Calu3 (cell line): ENCODE data around the gene NMNAT2. TPM values are rescaled to one million over a fixed set of nuclear protein-coding genes. Genes with fewer than 3 reads are reported as not detected.

Experiments used
- BruUV-seq: library from RNA; stranded (reverse); fragments of 400-500 nt; replicated peaks from 2 replicates; lab custom pipeline; 2021; lab: Mats Ljungman, UMichigan
- CTCF ChIA-PET: fragments of 300-600 bp; sonication (Branson Sonifier 250); formaldehyde crosslinking; loops from one replicate; lab custom pipeline; 2022; ENCODE audit warnings: antibody characterized with exemption; lab: Charles Lee
- DNase-seq: peaks from one replicate; pipeline ENCODE4 v3.0.0; 2022
- H3K27ac Mint-ChIP-seq: one replicate; pipeline ENCODE4 v1.8.0; 2022; ENCODE audit warnings: mixed read lengths; ENCODE audit not compliant: unreplicated experiment
- H3K27me3 Mint-ChIP-seq: one replicate; pipeline ENCODE4 v1.8.0; 2022; ENCODE audit warnings: mixed read lengths; ENCODE audit not compliant: unreplicated experiment
- H3K36me3 Mint-ChIP-seq: one replicate; pipeline ENCODE4 v1.8.0; 2022; ENCODE audit warnings: mild to moderate bottlenecking, moderate library complexity, mixed read lengths; ENCODE audit not compliant: insufficient read depth, unreplicated experiment
- H3K4me1 Mint-ChIP-seq: one replicate; pipeline ENCODE4 v1.8.0; 2022; ENCODE audit warnings: mild to moderate bottlenecking, low read depth, mixed read lengths; ENCODE audit not compliant: unreplicated experiment
- H3K4me3 Mint-ChIP-seq: one replicate; pipeline ENCODE4 v1.8.0; 2022; ENCODE audit warnings: mild to moderate bottlenecking, low read depth, moderate library complexity, mixed read lengths; ENCODE audit not compliant: unreplicated experiment
- H3K9me3 Mint-ChIP-seq: one replicate; pipeline ENCODE4 v1.8.0; 2022; ENCODE audit warnings: low read depth, mixed read lengths; ENCODE audit not compliant: unreplicated experiment
- CTCF ChIP-seq: fragments of 200-600 bp; IDR thresholded peaks from one replicate; pipeline ENCODE4 v1.8.0; 2022; ENCODE audit warnings: antibody characterized with exemption; ENCODE audit not compliant: unreplicated experiment
- intact Hi-C: fragments of 100-400 bp; cut with micrococcal nuclease; formaldehyde crosslinking; loops from one replicate; pipeline ENCODE4 v1.10.0; 2022; ENCODE audit not compliant: unreplicated experiment
- total RNA-seq: library from RNA; stranded (reverse); gene quantifications from 2 replicates; pipeline ENCODE4 v1.2.3, GENCODE V29; 2022

The NMNAT2 gene
- total RNA-seq, 1 experiment from 2014 or later: 0.26 TPM

- CTCF ChIA-PET: interaction anchor here (1.3 kb wide), 1 partner anchor 19 kb away, joined by 3 read pairs; no protein-coding TSS in a partner anchor
- no peak for TF ChIP-seq CTCF
- H3K27me3 Mint-ChIP-seq: no peaks in the 10 kb centered on the region
- H3K27ac Mint-ChIP-seq: no peak overlapping the region
- no peaks in the 10 kb centered on the region for H3K36me3 Mint-ChIP-seq
- intact Hi-C loops: no loop called here
- no peak for DNase-seq
- no peaks in the 10 kb centered on the region for H3K9me3 Mint-ChIP-seq
- H3K4me1 Mint-ChIP-seq: peaks cover 21% of the 10 kb centered on the region
- H3K4me3 Mint-ChIP-seq: no peak overlapping the region
- no TSS peak for BruUV-seq
Measured at GRCh38 chr1:183267646-183268431, 150.3 kb downstream of the NMNAT2 start.

- TF ChIP-seq CTCF: no peak
- Mint-ChIP-seq H3K4me3 (no peak overlapping the region), H3K27me3 (no peaks in the 10 kb centered on the region), H3K27ac (no peak overlapping the region), H3K9me3 (no peaks in the 10 kb centered on the region), H3K36me3 (peaks cover 7% of the 10 kb centered on the region), H3K4me1 (no peaks in the 10 kb centered on the region)
- CTCF ChIA-PET: no interaction called here
- BruUV-seq: no TSS peak
- DNase-seq: no peak
- intact Hi-C loops: no loop called here
Measured at GRCh38 chr1:183263886-183264602, 154.1 kb downstream of the NMNAT2 start.

- H3K36me3 Mint-ChIP-seq: peaks cover 16% of the 10 kb centered on the region
- H3K27me3 Mint-ChIP-seq: no peaks in the 10 kb centered on the region
- H3K27ac Mint-ChIP-seq: no peak overlapping the region
- CTCF ChIA-PET: interaction anchor here (0.5 to 1.4 kb wide), 2 partner anchors 15 to 329 kb away, joined by 3 read pairs; no protein-coding TSS in a partner anchor
- no peaks in the 10 kb centered on the region for H3K4me1 Mint-ChIP-seq
- TF ChIP-seq CTCF: no peak
- no peak for DNase-seq
- intact Hi-C loops: no loop called here
- H3K4me3 Mint-ChIP-seq: no peak overlapping the region
- no TSS peak for BruUV-seq
- no peaks in the 10 kb centered on the region for H3K9me3 Mint-ChIP-seq
Measured at GRCh38 chr1:183262628-183263200, 155.5 kb downstream of the NMNAT2 start.

GRCh38 chr1:183259924-183260323, 158.3 kb downstream of the NMNAT2 start:
- no peak for TF ChIP-seq CTCF
- H3K4me3 Mint-ChIP-seq: no peak overlapping the region
- H3K4me1 Mint-ChIP-seq: no peaks in the 10 kb centered on the region
- no peaks in the 10 kb centered on the region for H3K27me3 Mint-ChIP-seq
- H3K27ac Mint-ChIP-seq: no peak overlapping the region
- no peak for DNase-seq
- no TSS peak for BruUV-seq
- CTCF ChIA-PET: no interaction called here
- H3K9me3 Mint-ChIP-seq: no peaks in the 10 kb centered on the region
- peaks cover 19% of the 10 kb centered on the region for H3K36me3 Mint-ChIP-seq
- intact Hi-C loops: no loop called here
